Lower lobe of right lung (tissue), 2 donors: ENCODE data around the gene TTC33. TPM values are rescaled to one million over a fixed set of nuclear protein-coding genes. Genes with fewer than 3 reads are reported as not detected.

Experiments used
- ATAC-seq, 2 donors: fragments of 200-7000 bp; cut with Tn5 transposase; one replicate each; pipeline ENCODE4 v1.9.1; 2020 to 2022; ENCODE audit warnings: mild to moderate bottlenecking in 2 of 2, moderate library complexity in 2 of 2
- DNase-seq: peaks from one replicate; pipeline ENCODE4 v3.0.0-alpha.2; 2020
- H3K27ac ChIP-seq: fragments of 200-600 bp; one replicate; pipeline ENCODE4 v1.8.0; 2022
- H3K27me3 ChIP-seq: fragments of 200-600 bp; one replicate; pipeline ENCODE4 v1.8.0; 2022; ENCODE audit warnings: low read depth
- H3K36me3 ChIP-seq: fragments of 200-600 bp; one replicate; pipeline ENCODE4 v1.8.0; 2022; ENCODE audit warnings: mild to moderate bottlenecking
- H3K4me1 ChIP-seq: fragments of 200-600 bp; one replicate; pipeline ENCODE4 v1.8.0; 2022
- H3K4me3 ChIP-seq: fragments of 200-600 bp; one replicate; pipeline ENCODE4 v1.8.0; 2022; ENCODE audit warnings: mild to moderate bottlenecking
- H3K9me3 ChIP-seq: fragments of 200-600 bp; one replicate; pipeline ENCODE4 v1.8.0; 2022
- CTCF ChIP-seq: fragments of 200-600 bp; IDR thresholded peaks from one replicate; pipeline ENCODE4 v1.8.0; 2022; ENCODE audit warnings: antibody characterized with exemption, mild to moderate bottlenecking
- intact Hi-C: fragments of 100-400 bp; cut with DNase I; formaldehyde crosslinking; loops from one replicate; pipeline ENCODE4 v1.11.0; 2022
- total RNA-seq: library from RNA; stranded (reverse); fragmentation: NEBNext Ultra II Directional; extraction: Animal tissue kit (Norgen Biotek cat#: 25700); gene quantifications from one replicate; pipeline ENCODE4 v1.2.1, GENCODE V29; 2021
- donor health status: DM: no; HTN: yes; CAD: no; lungs with severe emphysema.

TTC33 gene
- total RNA-seq, 1 donor from 2014 or later = 14.9 TPM

GRCh38 chr5:40680741-40681362, 74.9 kb downstream of the TTC33 start:
- H3K27me3 ChIP-seq = peaks cover 18% of the 10 kb centered on the region
- H3K4me1 ChIP-seq = peaks cover 35% of the 10 kb centered on the region
- intact Hi-C loops = no loop called here
- H3K4me3 ChIP-seq = peak overlapping the region; percentile 82
- peak overlapping the region; percentile 87 for H3K27ac ChIP-seq
- ATAC-seq (peak in 1 of 2 donors; percentile 0), DNase-seq (peak; percentile 60)
- TF ChIP-seq CTCF = no peak
- no peaks in the 10 kb centered on the region for H3K36me3 ChIP-seq
- H3K9me3 ChIP-seq = no peaks in the 10 kb centered on the region

GRCh38 chr5:40679913-40680681, 75.7 kb downstream of the TTC33 start, which contains the start of gene PTGER4:
Gene PTGER4, plus strand, starts transcription at chr5:40679915. Its CDS starts 1,079 bp downstream, at chr5:40680994.
- Histone ChIP-seq H3K9me3 (no peaks in the 10 kb centered on the region), H3K4me1 (peaks cover 32% of the 10 kb centered on the region), H3K4me3 (peak within 1 kb of the TSS; percentile 82), H3K27me3 (peaks cover 18% of the 10 kb centered on the region), H3K36me3 (no peaks in the 10 kb centered on the region), H3K27ac (peak within 1 kb of the TSS; percentile 87)
- intact Hi-C loops = no loop called here
- ATAC-seq = peak in 1 of 2 donors; percentile 48
- TF ChIP-seq CTCF = no peak
- peak; percentile 61 for DNase-seq

GRCh38 chr5:40679148-40679912, 76.4 kb downstream of the TTC33 start:
- H3K4me1 ChIP-seq = peaks cover 30% of the 10 kb centered on the region
- peaks cover 18% of the 10 kb centered on the region for H3K27me3 ChIP-seq
- DNase-seq (peak; percentile 93), ATAC-seq (peak; percentile 96 to 97)
- TF ChIP-seq CTCF = no peak
- H3K27ac ChIP-seq = peak overlapping the region; percentile 87
- H3K9me3 ChIP-seq = no peaks in the 10 kb centered on the region
- intact Hi-C loops = no loop called here
- H3K36me3 ChIP-seq = no peaks in the 10 kb centered on the region
- peak overlapping the region; percentile 82 for H3K4me3 ChIP-seq

- intact Hi-C loops = no loop called here
- H3K36me3 ChIP-seq = no peaks in the 10 kb centered on the region
- peaks cover 30% of the 10 kb centered on the region for H3K4me1 ChIP-seq
- H3K27ac ChIP-seq = peak overlapping the region; percentile 87
- peak overlapping the region; percentile 82 for H3K4me3 ChIP-seq
- no peak for DNase-seq
- no peak for ATAC-seq
- no peaks in the 10 kb centered on the region for H3K9me3 ChIP-seq
- no peak for TF ChIP-seq CTCF
- peaks cover 18% of the 10 kb centered on the region for H3K27me3 ChIP-seq
Measured at GRCh38 chr5:40678460-40679147, 77.2 kb downstream of the TTC33 start.

GRCh38 chr5:40678026-40678425, 77.7 kb downstream of the TTC33 start:
- intact Hi-C loops = no loop called here
- DNase-seq (no peak), ATAC-seq (no peak)
- Histone ChIP-seq H3K27ac (peak overlapping the region; percentile 87), H3K27me3 (peaks cover 18% of the 10 kb centered on the region), H3K36me3 (no peaks in the 10 kb centered on the region), H3K4me3 (peak overlapping the region; percentile 82), H3K4me1 (peaks cover 30% of the 10 kb centered on the region), H3K9me3 (no peaks in the 10 kb centered on the region)
- no peak for TF ChIP-seq CTCF
